Fibroblast of lung (primary cell): ENCODE results near the gene MS4A10. TPM values are rescaled to one million over a fixed set of nuclear protein-coding genes. Genes with fewer than 3 reads are reported as not detected.

ENCODE experiments used
- DNase-seq, 2 donors: peaks; one replicate each; pipeline versions ENCODE4 v3.0.0 to v3.0.0-alpha.2; 2010; ENCODE audit warnings: low read depth in 2 of 2
- H2AFZ ChIP-seq: 2 replicates; pipeline ENCODE4 v1.5.1; 2012; ENCODE audit warnings: low read length, control low read depth, inconsistent platforms
- H3K27ac ChIP-seq: 2 replicates; pipeline ENCODE4 v1.5.1; 2011; ENCODE audit warnings: low read length, control low read depth; ENCODE audit not compliant: insufficient read depth
- H3K27me3 ChIP-seq: 2 replicates; pipeline ENCODE4 v1.5.1; 2011; ENCODE audit warnings: mild to moderate bottlenecking, low read length; ENCODE audit not compliant: control insufficient read depth, insufficient read depth
- H3K36me3 ChIP-seq: 2 replicates; pipeline ENCODE4 v1.5.1; 2011; ENCODE audit warnings: low read length; ENCODE audit not compliant: control insufficient read depth, insufficient read depth
- H3K4me1 ChIP-seq: 2 replicates; pipeline ENCODE4 v1.5.1; 2011; ENCODE audit warnings: low read length; ENCODE audit not compliant: control insufficient read depth, insufficient read depth; ENCODE audit errors: extremely low read depth
- H3K4me2 ChIP-seq: 2 replicates; pipeline ENCODE4 v1.5.1; 2011; ENCODE audit warnings: low read length, control low read depth; ENCODE audit not compliant: insufficient read depth; ENCODE audit errors: extremely low read depth
- H3K4me3 ChIP-seq, 4 experiments: fragments of 200-600 bp in 1 of 4; sonication (generic) in 1 of 4; replicated peaks in 1 of 4; 2 replicates each; pipeline ENCODE4 v1.5.1; 2011 to 2016; ENCODE audit warnings: low read length in 4 of 4, low read depth in 3 of 4, mild to moderate bottlenecking in 3 of 4, control low read depth in 2 of 4, inconsistent platforms in 1 of 4, mixed read lengths in 1 of 4; ENCODE audit not compliant: insufficient read depth in 1 of 4; ENCODE audit errors: control extremely low read depth in 1 of 4
- H3K79me2 ChIP-seq: 2 replicates; pipeline ENCODE4 v1.5.1; 2012; ENCODE audit warnings: mild to moderate bottlenecking, low read length, inconsistent platforms; ENCODE audit not compliant: control insufficient read depth, insufficient read depth
- H3K9ac ChIP-seq: 2 replicates; pipeline ENCODE4 v1.5.1; 2011; ENCODE audit warnings: mild to moderate bottlenecking, low read length, control low read depth; ENCODE audit not compliant: insufficient read depth
- H3K9me3 ChIP-seq: 2 replicates; pipeline ENCODE4 v1.5.1; 2012; ENCODE audit warnings: low read depth, low read length; ENCODE audit not compliant: control insufficient read depth, insufficient read depth
- H4K20me1 ChIP-seq: 2 replicates; pipeline ENCODE4 v1.5.1; 2011; ENCODE audit warnings: low read length; ENCODE audit not compliant: control insufficient read depth, insufficient read depth; ENCODE audit errors: extremely low read depth
- EZH2 ChIP-seq: IDR thresholded peaks from 2 replicates; pipeline ENCODE4 v1.5.1; 2012; ENCODE audit warnings: low read length, control low read depth, mild to moderate bottlenecking; ENCODE audit errors: missing control alignments
- polyA plus RNA-seq, 2 donors: library from polyadenylated mRNA; depleted of rRNA in 1 of 2; stranded (reverse) in 1 of 2; unstranded in 1 of 2; fragments of >200 nt; gene quantifications; 2 replicates each; pipeline ENCODE4 v1.2.1, GENCODE V29; 2011 to 2012; ENCODE audit warnings: missing spikeins in 1 of 2
- total RNA-seq: library from RNA; depleted of rRNA; stranded (reverse); fragments of >200 nt; gene quantifications from 2 replicates; pipeline ENCODE4 v1.2.1, GENCODE V29; 2014
- TF ChIP-seq, protein P1 (sequence below), 2 donors: IDR thresholded peaks in 1 of 2; conservative IDR thresholded peaks in 1 of 2; 1 replicate in 1 of 2; 2 replicates in 1 of 2; pipeline ENCODE4 v1.5.1; 2011 to 2012; ENCODE audit warnings: low read length in 2 of 2, control low read depth in 1 of 2, inconsistent platforms in 1 of 2, low read depth in 1 of 2, mild to moderate bottlenecking in 1 of 2

The MS4A10 gene
- total and polyA plus RNA-seq, 2 donors (not counting 1 experiment from before 2014, with no cell fraction given) = not detected

DNA sequence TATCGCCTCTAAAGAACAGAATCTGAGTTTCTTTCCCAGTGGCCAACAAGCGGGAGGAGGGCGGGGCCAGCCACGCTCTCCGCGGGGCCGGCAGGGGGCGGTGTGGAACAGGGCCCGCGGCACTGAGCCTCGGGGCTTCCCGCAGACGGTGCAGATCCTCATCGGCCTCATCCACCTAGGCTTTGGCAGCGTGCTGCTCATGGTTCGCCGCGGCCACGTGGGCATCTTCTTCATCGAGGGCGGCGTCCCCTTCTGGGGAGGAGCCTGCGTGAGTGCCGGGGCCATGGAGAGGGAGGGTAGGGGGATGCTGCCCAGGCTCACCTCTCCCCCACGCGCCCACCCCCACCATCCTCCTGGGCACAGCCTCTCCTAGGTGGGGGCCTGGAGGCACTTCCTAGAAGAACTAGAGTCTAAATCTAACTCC is 17.7 kb upstream of the MS4A10 start:
- Histone ChIP-seq H3K4me3 (no peak overlapping the region), H3K27me3 (peaks cover 3% of the 10 kb centered on the region), H3K9me3 (no peaks in the 10 kb centered on the region), H3K4me2 (no peak overlapping the region), H3K36me3 (no peaks in the 10 kb centered on the region), H4K20me1 (no peaks in the 10 kb centered on the region), H3K4me1 (no peaks in the 10 kb centered on the region), H3K27ac (no peak overlapping the region), H3K79me2 (no peaks in the 10 kb centered on the region), H3K9ac (no peak overlapping the region), H2AFZ (no peak overlapping the region)
- no peak for DNase-seq
- TF ChIP-seq, protein P1, sequence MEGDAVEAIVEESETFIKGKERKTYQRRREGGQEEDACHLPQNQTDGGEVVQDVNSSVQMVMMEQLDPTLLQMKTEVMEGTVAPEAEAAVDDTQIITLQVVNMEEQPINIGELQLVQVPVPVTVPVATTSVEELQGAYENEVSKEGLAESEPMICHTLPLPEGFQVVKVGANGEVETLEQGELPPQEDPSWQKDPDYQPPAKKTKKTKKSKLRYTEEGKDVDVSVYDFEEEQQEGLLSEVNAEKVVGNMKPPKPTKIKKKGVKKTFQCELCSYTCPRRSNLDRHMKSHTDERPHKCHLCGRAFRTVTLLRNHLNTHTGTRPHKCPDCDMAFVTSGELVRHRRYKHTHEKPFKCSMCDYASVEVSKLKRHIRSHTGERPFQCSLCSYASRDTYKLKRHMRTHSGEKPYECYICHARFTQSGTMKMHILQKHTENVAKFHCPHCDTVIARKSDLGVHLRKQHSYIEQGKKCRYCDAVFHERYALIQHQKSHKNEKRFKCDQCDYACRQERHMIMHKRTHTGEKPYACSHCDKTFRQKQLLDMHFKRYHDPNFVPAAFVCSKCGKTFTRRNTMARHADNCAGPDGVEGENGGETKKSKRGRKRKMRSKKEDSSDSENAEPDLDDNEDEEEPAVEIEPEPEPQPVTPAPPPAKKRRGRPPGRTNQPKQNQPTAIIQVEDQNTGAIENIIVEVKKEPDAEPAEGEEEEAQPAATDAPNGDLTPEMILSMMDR (conservative IDR thresholded peaks at IDR 0.05 in 1 of 2, IDR thresholded peaks at IDR 0.05 in 1 of 2; ENCODE audit: low read depth in 1 of 2, low read length in 2 of 2) = peak; percentile 12 to 35
- no peak for TF ChIP-seq EZH2

DNA sequence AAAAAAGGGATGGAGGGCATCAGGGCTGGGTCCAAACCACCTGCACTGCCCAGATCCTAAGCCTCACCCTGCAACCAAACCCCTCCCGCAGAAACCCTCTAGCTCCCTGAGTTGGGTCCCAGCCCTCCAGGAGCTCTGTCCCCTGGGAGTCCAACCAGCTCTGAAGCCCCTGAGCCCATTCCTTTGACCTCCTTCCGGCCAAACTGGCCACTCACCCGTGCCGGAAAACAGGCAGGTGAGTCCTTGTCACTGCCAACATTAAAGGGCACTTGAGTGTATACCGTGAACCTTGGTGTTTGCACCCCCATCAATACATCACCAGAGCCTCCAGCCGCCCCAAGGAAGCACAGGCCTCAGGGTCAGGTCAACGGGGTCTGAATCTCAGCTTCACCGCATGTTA is 16.9 kb upstream of the MS4A10 start:
- Histone ChIP-seq H3K27me3 (peaks cover 3% of the 10 kb centered on the region), H4K20me1 (no peaks in the 10 kb centered on the region), H3K4me2 (no peak overlapping the region), H3K27ac (no peak overlapping the region), H3K79me2 (no peaks in the 10 kb centered on the region), H3K36me3 (no peaks in the 10 kb centered on the region), H3K4me3 (no peak overlapping the region), H2AFZ (no peak overlapping the region), H3K4me1 (no peaks in the 10 kb centered on the region), H3K9me3 (no peaks in the 10 kb centered on the region), H3K9ac (no peak overlapping the region)
- DNase-seq = no peak
- TF ChIP-seq, protein P1 (conservative IDR thresholded peaks at IDR 0.05 in 1 of 2, IDR thresholded peaks at IDR 0.05 in 1 of 2; ENCODE audit: low read depth in 1 of 2, low read length in 2 of 2) = no peak
- no peak for TF ChIP-seq EZH2

DNA sequence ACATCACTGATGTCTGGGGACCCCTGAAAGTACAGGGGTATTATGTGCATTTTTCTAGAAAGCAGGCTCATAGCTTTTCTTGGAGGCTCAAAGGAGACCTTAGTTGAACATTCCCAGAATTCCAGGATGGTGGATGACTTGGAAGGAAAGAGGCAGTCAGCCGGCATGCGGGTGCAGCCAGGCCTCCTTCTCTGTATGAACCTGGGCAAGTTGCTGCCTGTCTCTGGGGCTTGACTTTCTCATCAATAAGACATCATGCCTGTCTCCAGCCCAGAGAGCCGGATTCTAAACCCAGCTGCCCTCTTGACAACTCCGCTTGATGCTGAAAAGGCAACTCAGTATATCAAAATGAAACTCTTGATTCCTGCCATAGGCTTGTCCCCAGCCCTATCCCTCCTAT is 15.9 kb upstream of the MS4A10 start:
- H2AFZ ChIP-seq = no peak overlapping the region
- no peak for DNase-seq

More for the DNA sequence above, 15.9 kb upstream of the MS4A10 start:
- Histone ChIP-seq H3K9me3 (no peaks in the 10 kb centered on the region), H3K27me3 (peaks cover 3% of the 10 kb centered on the region), H3K27ac (no peak overlapping the region), H3K4me3 (no peak overlapping the region), H3K4me2 (no peak overlapping the region), H4K20me1 (no peaks in the 10 kb centered on the region), H3K4me1 (no peaks in the 10 kb centered on the region), H3K9ac (no peak overlapping the region), H3K79me2 (no peaks in the 10 kb centered on the region), H3K36me3 (no peaks in the 10 kb centered on the region)
- TF ChIP-seq EZH2 = no peak
